GM19043 (cell line): ENCODE measurements around the gene OPCML.

Experiments used
- ATAC-seq: cut with Tn5 transposase; IDR thresholded peaks from one replicate; pipeline ENCODE4 v1.9.1; 2021; ENCODE audit warnings: low read depth; ENCODE audit not compliant: unreplicated experiment

The OPCML gene

GRCh38 chr11:133381761-133382130 is 150.6 kb downstream of the OPCML start:
- no peak for ATAC-seq

- no peak for ATAC-seq
Measured at GRCh38 chr11:133366147-133366546, 166.2 kb downstream of the OPCML start.

GRCh38 chr11:133362916-133363315 is 169.4 kb downstream of the OPCML start:
- no peak for ATAC-seq

- ATAC-seq = no peak
Measured at GRCh38 chr11:133362156-133362555, 170.1 kb downstream of the OPCML start.

- no peak for ATAC-seq
Measured at GRCh38 chr11:133361689-133361994, 170.7 kb downstream of the OPCML start.

GRCh38 chr11:133360860-133361688 is 171.2 kb downstream of the OPCML start:
- no peak for ATAC-seq

GRCh38 chr11:133355095-133355494 is 177.2 kb downstream of the OPCML start:
- no peak for ATAC-seq

- no peak for ATAC-seq
Measured at GRCh38 chr11:133354069-133354468, 178.2 kb downstream of the OPCML start.

GRCh38 chr11:133350045-133350444 is 182.3 kb downstream of the OPCML start:
- no peak for ATAC-seq

GRCh38 chr11:133347988-133348387 is 184.3 kb downstream of the OPCML start:
- no peak for ATAC-seq

GRCh38 chr11:133346137-133346536 is 186.2 kb downstream of the OPCML start:
- no peak for ATAC-seq

- no peak for ATAC-seq
Measured at GRCh38 chr11:133343951-133344350, 188.3 kb downstream of the OPCML start.

- no peak for ATAC-seq
Measured at GRCh38 chr11:133339495-133340140, 192.7 kb downstream of the OPCML start.

- ATAC-seq = no peak
Measured at GRCh38 chr11:133338588-133338987, 193.7 kb downstream of the OPCML start.

GRCh38 chr11:133337951-133338418 is 194.3 kb downstream of the OPCML start:
- ATAC-seq = no peak

- no peak for ATAC-seq
Measured at GRCh38 chr11:133337193-133337592, 195.1 kb downstream of the OPCML start.

- ATAC-seq = no peak
Measured at GRCh38 chr11:133331031-133331430, 201.3 kb downstream of the OPCML start.

GRCh38 chr11:133326849-133327248 is 205.5 kb downstream of the OPCML start:
- no peak for ATAC-seq

GRCh38 chr11:133326332-133326731 is 206.0 kb downstream of the OPCML start:
- ATAC-seq = no peak

GRCh38 chr11:133325711-133326110 is 206.6 kb downstream of the OPCML start:
- no peak for ATAC-seq

GRCh38 chr11:133323354-133323753 is 208.9 kb downstream of the OPCML start:
- ATAC-seq = no peak

- no peak for ATAC-seq
Measured at GRCh38 chr11:133318221-133318620, 214.1 kb downstream of the OPCML start.
